COLO668 (cell line): ENCODE data around the gene LTA.

Experiments used
- DNase-seq: peaks from one replicate; lab custom pipeline; 2025; ENCODE audit not compliant: unreplicated experiment; lab: John Stamatoyannopoulos, UW

Gene LTA

DNA sequence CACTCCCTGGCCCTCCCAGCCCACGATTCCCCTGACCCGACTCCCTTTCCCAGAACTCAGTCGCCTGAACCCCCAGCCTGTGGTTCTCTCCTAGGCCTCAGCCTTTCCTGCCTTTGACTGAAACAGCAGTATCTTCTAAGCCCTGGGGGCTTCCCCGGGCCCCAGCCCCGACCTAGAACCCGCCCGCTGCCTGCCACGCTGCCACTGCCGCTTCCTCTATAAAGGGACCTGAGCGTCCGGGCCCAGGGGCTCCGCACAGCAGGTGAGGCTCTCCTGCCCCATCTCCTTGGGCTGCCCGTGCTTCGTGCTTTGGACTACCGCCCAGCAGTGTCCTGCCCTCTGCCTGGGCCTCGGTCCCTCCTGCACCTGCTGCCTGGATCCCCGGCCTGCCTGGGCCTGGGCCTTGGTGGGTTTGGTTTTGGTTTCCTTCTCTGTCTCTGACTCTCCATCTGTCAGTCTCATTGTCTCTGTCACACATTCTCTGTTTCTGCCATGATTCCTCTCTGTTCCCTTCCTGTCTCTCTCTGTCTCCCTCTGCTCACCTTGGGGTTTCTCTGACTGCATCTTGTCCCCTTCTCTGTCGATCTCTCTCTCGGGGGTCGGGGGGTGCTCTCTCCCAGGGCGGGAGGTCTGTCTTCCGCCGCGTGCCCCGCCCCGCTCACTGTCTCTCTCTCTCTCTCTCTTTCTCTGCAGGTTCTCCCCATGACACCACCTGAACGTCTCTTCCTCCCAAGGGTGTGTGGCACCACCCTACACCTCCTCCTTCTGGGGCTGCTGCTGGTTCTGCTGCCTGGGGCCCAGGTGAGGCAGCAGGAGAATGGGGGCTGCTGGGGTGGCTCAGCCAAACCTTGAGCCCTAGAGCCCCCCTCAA lies at the start of gene LTA:
TSS of gene LTA (plus strand) at position 249 of the 871 bp plus-strand sequence. CDS start at position 703, 454 bp downstream.
- no peak for DNase-seq

- DNase-seq: no peak
These were observed 46.5 kb upstream of the LTA start for GRCh38 chr6:31525553-31525931.

- DNase-seq: no peak
These were observed 46.0 kb upstream of the LTA start for GRCh38 chr6:31525932-31526591.

- DNase-seq: no peak
These were observed 43.7 kb upstream of the LTA start for GRCh38 chr6:31528307-31528777.

DNA sequence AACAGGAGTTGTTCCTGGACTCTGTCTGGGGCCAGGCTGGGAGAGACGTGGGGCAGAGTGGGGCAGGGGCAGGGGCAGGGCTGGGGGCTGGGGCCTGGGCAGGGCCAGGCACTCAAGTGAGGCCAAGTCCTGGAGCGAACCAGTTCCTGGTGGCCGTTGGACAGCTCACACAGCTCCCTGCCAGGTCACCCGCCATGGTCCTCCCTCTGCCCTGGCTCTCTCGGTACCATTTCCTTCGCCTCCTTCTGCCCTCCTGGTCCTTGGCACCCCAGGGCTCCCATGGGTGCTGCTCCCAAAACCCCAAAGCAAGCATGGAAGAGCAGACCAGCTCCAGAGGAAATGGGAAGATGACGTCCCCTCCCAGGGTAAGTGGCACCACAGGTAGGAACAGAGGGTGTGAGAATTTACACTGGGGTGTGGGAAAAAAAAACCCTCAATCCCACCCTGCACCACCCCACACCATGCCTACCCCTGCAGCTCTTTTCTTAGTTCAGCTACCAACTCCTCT lies 43.2 kb upstream of the LTA start, which contains the start of gene MCCD1:
TSS of gene MCCD1 (plus strand) at position 142 of the 508 bp plus-strand sequence. CDS start at position 195, 53 bp downstream.
- no peak for DNase-seq

- DNase-seq: no peak
These were observed 42.5 kb upstream of the LTA start for GRCh38 chr6:31529329-31530150.

GRCh38 chr6:31530659-31531058 lies 41.4 kb upstream of the LTA start:
- no peak for DNase-seq

- DNase-seq: no peak
These were observed 40.9 kb upstream of the LTA start for GRCh38 chr6:31531162-31531561.

DNA sequence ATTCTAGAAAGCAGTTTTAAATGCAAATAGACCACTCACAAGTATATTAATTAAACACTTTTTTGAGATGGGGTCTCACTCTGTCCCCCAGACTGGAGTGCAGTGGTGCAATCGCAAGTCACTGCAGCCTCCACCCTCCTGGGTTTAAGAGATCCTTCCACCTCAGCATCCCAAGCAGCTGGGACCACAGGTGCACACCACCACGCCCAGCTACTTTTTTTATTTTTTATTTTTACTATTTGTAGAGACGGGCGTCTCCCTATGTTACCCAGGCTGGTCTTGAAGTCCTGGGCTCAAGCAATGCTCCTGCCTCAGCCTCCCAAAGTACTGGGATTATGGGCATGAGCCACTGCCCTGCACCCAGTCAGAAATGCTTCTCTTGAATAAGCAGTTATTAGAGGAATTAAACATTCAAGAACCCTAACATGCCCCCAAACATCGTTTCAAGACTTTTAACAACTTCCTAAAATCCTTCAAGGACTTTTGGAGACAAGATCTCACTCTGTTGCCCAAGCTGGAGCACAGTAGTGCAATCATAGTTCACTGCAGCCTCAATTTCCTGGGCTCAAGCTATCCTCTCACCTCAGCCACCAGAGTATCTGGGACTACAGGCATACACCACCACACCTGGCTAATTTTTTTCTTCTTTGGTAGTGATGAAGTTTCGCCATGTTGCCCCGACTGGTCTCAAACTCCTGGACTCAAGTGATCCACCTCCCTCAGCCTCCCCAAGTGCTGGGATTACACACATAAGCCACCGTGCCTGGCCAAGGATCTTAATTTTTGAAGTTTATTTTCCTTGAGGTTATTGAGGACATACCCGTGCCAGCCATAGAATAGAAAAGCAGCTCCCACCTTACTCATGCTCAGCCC lies 40.1 kb upstream of the LTA start:
- DNase-seq: no peak

DNA sequence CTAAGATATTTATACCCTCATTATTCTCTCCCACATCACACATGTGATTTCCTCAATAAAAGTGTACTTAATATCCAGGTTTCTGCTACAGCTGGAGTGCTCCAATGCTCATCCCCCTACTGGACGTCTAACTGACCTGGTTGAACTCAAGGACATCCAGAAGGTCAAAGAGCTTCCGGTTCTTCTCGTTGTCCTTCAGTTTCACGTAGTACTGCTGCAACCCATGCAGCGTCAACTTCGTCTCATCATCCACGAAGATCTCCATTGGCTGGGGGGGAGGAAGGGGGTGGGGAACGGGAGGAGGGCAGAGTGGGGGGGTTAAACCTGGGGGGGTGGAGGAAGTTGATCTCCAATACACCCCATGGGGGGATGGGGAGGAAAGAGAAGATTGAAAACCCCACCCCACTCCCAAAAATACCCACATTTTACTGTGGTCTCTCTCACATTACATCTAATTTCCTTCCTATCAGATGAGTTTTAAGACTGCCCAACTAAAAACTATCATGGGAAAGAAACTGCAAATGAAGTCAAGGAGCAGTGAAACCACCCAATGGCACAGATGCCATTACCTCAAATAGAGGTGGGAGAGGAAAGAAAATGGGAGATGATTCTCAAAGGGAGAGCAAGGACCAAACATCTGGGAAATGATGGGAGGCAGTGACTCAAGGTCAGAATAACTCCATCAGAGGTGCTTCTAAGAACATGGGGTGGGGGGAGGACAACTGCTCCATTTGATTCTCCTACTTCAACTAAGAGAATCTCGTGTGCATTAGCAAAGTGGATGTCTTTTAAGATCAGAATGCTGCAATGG lies 39.2 kb upstream of the LTA start:
- DNase-seq: no peak

- no peak for DNase-seq
These were observed 38.6 kb upstream of the LTA start for GRCh38 chr6:31533455-31533841.

DNA sequence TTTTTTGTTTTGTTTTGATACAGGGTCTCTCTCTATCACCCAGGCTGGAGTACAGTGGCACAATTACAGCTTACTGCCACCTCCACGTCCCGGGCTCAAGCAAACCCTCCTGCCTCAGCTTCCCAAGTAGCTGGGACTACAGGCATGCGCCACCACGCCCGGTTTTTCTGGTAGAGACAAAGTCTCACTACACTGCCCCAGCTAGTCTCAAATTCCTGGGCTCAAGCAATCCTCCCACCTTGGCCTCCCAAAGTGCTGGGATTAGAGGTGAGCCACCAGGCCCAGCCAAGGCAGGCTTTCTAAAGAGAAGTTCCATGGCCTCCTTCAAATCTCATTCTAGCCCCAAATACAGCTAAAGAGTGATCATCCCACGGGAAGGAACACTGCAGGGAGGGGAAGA lies 38.1 kb upstream of the LTA start:
- DNase-seq: no peak

DNA sequence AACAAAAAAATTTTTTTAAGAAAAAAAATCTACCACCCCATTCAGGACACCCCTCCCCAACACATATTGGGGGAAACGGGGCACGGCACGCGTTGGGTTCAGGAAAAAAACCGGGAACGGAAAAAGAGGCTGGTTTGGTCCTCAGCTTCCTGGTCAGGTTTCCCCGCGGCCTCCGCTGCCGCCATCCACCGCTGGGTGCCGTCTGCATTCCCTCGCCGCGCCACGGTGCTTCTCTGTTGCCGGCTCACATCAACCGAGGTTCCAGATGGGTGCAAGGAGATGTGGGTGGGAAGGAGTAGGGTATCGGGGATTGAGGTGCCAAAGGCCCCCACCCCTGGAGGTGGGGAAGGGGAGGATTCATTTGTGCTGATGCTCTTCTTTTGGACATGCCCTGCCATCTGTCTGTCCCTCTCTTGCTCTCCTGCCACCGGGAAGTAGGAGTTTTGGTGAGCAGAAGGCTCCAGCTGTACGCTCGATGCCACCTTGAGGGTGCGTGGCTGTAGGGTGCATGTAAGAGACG lies 37.5 kb upstream of the LTA start:
- no peak for DNase-seq

DNA sequence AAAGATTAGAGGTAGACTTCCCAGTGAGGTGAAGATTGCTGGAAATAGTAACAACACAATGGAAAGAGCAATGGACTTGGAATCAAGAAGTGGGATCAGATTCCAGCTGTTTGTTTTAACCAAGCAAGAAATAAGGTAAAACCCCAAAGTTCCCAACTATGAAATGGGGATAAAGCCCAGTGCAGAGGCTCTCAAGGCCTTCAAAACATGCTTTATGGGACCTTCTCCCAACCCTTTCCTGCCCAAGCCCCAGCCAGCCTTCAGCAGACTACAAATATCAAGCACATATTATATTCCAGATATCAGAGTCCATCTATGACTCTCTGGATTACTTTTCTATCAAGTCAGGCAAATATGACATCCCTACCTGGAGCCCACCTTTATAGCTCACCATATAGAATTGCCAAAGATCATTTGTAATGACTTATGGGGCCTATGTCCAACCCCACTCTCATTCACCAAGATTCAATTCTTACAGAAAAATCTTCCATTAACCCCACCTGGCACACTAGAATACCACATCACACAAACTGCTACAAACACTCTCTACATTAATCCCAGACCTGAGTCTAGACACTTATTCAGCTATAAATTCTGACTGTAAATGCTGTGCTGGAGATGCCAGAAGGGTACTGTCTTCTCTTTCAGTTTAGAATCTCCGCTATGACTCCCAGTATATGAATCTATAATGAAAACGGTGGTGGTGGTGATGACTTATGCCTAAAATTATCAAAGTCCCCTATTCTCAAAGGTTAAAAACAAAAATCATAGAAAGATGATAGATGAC lies 36.4 kb upstream of the LTA start:
- DNase-seq: no peak

- no peak for DNase-seq
These were observed 33.2 kb upstream of the LTA start for GRCh38 chr6:31538805-31539400.

GRCh38 chr6:31540640-31541039 lies 31.4 kb upstream of the LTA start:
- DNase-seq: no peak

GRCh38 chr6:31541059-31541657 lies 30.9 kb upstream of the LTA start:
- peak; percentile 40 for DNase-seq
